Tibial artery (tissue), 4 donors: ENCODE data around the gene TULP3.

ENCODE experiments used
- DNase-seq, 2 donors: peaks; one replicate each; pipeline ENCODE4 v3.0.0-alpha.2; 2019
- H3K27ac ChIP-seq, 2 donors: fragments of 200-600 bp; sonication (generic) in 1 of 2; 1 replicate in 1 of 2; 2 replicates in 1 of 2; pipeline ENCODE4 v1.5.1; 2018 to 2019; ENCODE audit warnings: mild to moderate bottlenecking in 1 of 2
- H3K27me3 ChIP-seq, 2 donors: fragments of 200-600 bp; sonication (generic) in 1 of 2; one replicate each; pipeline versions ENCODE4 v1.5.1 to v1.6.0; 2016 to 2019
- H3K36me3 ChIP-seq, 3 donors: fragments of 200-600 bp; sonication (generic) in 2 of 3; one replicate each; pipeline ENCODE4 v1.5.1; 2016 to 2019; ENCODE audit warnings: mild to moderate bottlenecking in 2 of 3
- H3K4me1 ChIP-seq, 4 donors: fragments of 200-600 bp; sonication (generic) in 2 of 4; 1 replicate in 3 of 4; 2 replicates in 1 of 4; pipeline ENCODE4 v1.5.1; 2016 to 2019
- H3K4me3 ChIP-seq, 2 donors: fragments of 200-600 bp; sonication (generic) in 1 of 2; 1 replicate in 1 of 2; 2 replicates in 1 of 2; pipeline ENCODE4 v1.5.1; 2018 to 2019; ENCODE audit warnings: mild to moderate bottlenecking in 2 of 2
- H3K9me3 ChIP-seq, 3 donors: fragments of 200-600 bp; sonication (generic) in 1 of 3; one replicate each; pipeline ENCODE4 v1.5.1; 2016 to 2019
- intact Hi-C: fragments of 100-400 bp; cut with DNase I; formaldehyde crosslinking; loops from one replicate; pipeline ENCODE4 v1.15.0; 2023; ENCODE audit warnings: low total_unique reads
- TF ChIP-seq, protein P1 (sequence below), 2 experiments: fragments of 200-600 bp in 1 of 2; fragments of 450-650 bp in 1 of 2; IDR thresholded peaks; one replicate each; pipeline ENCODE4 v1.5.1; 2017 to 2019; ENCODE audit warnings: antibody characterized with exemption in 2 of 2, mild to moderate bottlenecking in 1 of 2, moderate library complexity in 1 of 2

TULP3 gene

GRCh38 chr12:2877953-2878732, 12.5 kb upstream of the TULP3 start:
- peaks cover 0 to 19% (median 14%) of the 10 kb centered on the region in 4 donors for H3K4me1 ChIP-seq
- no peaks in the 10 kb centered on the region for H3K27me3 ChIP-seq
- TF ChIP-seq, protein P1, sequence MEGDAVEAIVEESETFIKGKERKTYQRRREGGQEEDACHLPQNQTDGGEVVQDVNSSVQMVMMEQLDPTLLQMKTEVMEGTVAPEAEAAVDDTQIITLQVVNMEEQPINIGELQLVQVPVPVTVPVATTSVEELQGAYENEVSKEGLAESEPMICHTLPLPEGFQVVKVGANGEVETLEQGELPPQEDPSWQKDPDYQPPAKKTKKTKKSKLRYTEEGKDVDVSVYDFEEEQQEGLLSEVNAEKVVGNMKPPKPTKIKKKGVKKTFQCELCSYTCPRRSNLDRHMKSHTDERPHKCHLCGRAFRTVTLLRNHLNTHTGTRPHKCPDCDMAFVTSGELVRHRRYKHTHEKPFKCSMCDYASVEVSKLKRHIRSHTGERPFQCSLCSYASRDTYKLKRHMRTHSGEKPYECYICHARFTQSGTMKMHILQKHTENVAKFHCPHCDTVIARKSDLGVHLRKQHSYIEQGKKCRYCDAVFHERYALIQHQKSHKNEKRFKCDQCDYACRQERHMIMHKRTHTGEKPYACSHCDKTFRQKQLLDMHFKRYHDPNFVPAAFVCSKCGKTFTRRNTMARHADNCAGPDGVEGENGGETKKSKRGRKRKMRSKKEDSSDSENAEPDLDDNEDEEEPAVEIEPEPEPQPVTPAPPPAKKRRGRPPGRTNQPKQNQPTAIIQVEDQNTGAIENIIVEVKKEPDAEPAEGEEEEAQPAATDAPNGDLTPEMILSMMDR (IDR thresholded peaks at IDR 0.05) = no peak
- H3K36me3 ChIP-seq = no peaks in the 10 kb centered on the region
- peak in 1 of 2 donors; percentile 60 for DNase-seq
- peak overlapping the region; percentile 84 to 90 for H3K4me3 ChIP-seq
- peak overlapping the region; percentile 90 to 92 for H3K27ac ChIP-seq
- intact Hi-C loops = loop anchor here (2.0 kb wide), 1 partner anchor 13 kb away; the partner anchor contains the start of gene TULP3
- H3K9me3 ChIP-seq = no peaks in the 10 kb centered on the region

DNA sequence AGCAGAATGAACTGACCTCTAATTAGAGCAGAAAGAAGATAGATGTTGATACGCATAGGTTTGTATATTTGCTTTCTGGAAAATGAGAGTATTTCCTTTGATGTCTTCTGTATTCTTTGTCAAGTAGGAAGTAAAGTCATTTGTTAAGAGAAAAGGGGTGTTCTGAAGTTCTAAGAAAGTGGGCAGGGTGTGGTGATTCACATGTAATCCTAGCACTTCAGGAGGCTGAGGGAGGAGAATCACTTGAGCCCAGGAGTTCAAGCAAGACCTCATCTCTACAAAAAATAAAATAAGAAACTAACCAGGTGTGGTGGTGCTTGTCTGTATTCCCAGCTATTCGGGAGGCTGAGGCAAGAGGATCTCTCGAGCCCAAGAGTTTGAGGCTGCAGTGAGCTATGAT, 10.8 kb upstream of the TULP3 start:
- Histone ChIP-seq H3K4me1 (peaks cover 0 to 19% (median 14%) of the 10 kb centered on the region in 4 donors), H3K36me3 (no peaks in the 10 kb centered on the region), H3K27me3 (no peaks in the 10 kb centered on the region), H3K9me3 (no peaks in the 10 kb centered on the region), H3K4me3 (no peak overlapping the region), H3K27ac (no peak overlapping the region)
- intact Hi-C loops = loop anchor here (10.0 kb wide), 1 partner anchor 55 kb away; no protein-coding TSS in a partner anchor
- TF ChIP-seq, protein P1 (IDR thresholded peaks at IDR 0.05) = no peak
- no peak for DNase-seq

DNA sequence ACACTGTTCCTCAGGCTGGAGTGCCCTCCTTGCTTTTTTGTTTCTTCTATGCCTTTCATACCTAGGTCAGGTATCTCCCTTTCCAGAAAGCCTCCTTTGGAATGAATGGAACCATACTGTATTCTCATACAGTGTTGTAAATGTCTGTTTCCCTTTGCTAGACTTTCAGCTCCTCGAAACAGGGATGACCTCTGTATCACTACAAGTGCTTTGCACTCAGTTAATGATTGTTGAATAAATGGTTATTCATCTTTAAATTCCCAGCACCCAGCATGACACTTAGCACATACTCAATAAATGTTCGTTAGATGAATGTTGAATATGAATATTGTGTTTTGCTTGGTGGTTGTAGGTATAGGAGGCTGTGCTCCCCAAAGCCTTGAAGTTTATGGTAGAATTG, 5.9 kb upstream of the TULP3 start:
- DNase-seq = no peak
- Histone ChIP-seq H3K9me3 (no peaks in the 10 kb centered on the region), H3K4me1 (no peaks in the 10 kb centered on the region), H3K36me3 (peaks cover 0 to 6% (median 0%) of the 10 kb centered on the region in 3 donors), H3K27me3 (no peaks in the 10 kb centered on the region), H3K4me3 (no peak overlapping the region), H3K27ac (no peak overlapping the region)
- intact Hi-C loops = loop anchor here (5.0 to 10.0 kb wide), 2 partner anchors 50 to 147 kb away; no protein-coding TSS in a partner anchor
- TF ChIP-seq, protein P1 (IDR thresholded peaks at IDR 0.05) = no peak

DNA sequence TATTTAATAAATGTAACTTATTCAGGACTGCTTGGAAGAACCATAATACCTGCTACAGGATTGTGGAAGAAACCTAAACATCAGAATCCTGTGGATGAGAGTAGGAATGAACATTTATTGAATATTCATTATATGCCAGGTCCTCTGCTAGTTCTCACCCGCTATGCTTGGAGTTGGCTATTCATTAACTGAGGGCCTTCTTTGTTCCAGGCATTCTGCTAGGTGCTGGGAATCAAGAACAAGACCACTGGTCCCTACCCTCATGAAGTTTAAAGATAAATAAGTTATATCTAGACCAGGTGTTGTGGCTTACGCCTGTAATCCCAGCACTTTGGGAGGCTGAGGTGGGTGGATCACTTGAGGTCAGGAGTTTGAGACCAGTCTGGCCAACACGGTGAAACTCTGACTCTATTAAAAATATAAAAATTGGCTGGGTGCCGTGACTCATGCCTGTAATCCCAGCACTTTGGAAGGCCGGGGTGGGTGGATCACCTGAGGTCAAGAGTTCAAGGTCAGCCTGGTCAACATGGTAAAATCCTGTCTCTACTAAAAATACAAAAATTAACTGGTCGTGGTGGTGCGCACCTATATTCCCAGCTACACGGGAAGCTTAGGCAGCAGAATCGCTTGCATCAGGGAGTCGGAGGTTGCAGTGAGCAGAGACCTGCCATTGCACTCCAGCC, 3.8 kb upstream of the TULP3 start:
- Histone ChIP-seq H3K36me3 (peaks cover 0 to 6% (median 0%) of the 10 kb centered on the region in 3 donors), H3K4me1 (peaks cover 0 to 10% (median 5%) of the 10 kb centered on the region in 4 donors), H3K4me3 (no peak overlapping the region), H3K9me3 (no peaks in the 10 kb centered on the region), H3K27ac (no peak overlapping the region), H3K27me3 (no peaks in the 10 kb centered on the region)
- intact Hi-C loops = loop anchor here (5.0 to 10.0 kb wide), 2 partner anchors 48 to 145 kb away; no protein-coding TSS in a partner anchor
- TF ChIP-seq, protein P1 (IDR thresholded peaks at IDR 0.05) = no peak
- peak in 1 of 2 donors; percentile 20 for DNase-seq

DNA sequence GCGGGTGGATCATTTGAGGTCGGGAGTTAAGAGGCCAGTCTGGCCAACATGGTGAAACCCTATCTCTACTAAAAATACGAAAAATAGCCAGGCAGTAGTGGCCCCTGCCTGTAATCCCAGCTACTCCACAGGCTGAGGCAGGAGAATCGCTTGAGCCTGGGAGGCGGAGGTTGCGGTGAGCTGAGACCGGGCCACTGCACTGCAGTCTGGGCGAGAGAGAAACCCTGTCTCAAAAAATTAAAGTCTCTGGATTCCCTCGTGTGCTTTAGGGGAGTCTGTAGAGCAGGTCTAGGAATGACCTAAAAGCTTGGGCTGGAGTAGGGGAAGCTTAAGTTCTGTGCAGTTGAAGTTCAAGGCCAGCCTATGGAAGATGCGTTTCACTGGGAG, 697 bp upstream of the TULP3 start:
- peaks cover 0 to 39% (median 20%) of the 10 kb centered on the region in 4 donors for H3K4me1 ChIP-seq
- peak in 1 of 2 donors; percentile 51 for DNase-seq
- peak overlapping the region; percentile 98 to 99 for H3K27ac ChIP-seq

More for the DNA sequence above, 697 bp upstream of the TULP3 start:
- TF ChIP-seq, protein P1 (IDR thresholded peaks at IDR 0.05) = no peak
- no peaks in the 10 kb centered on the region for H3K27me3 ChIP-seq
- H3K36me3 ChIP-seq = peaks cover 0 to 6% (median 0%) of the 10 kb centered on the region in 3 donors
- peak overlapping the region; percentile 91 to 93 for H3K4me3 ChIP-seq
- H3K9me3 ChIP-seq = no peaks in the 10 kb centered on the region
- intact Hi-C loops = loop anchor here (2.0 to 5.0 kb wide), 2 partner anchors 13 to 43 kb away; partner anchors contain the start of genes FOXM1 and RHNO1
